Activated gamma-delta T cell treated with Interleukin-2 at 50 U/mL for 16 hours (primary cell): ENCODE data around the gene PXDC1.

Experiments used
- DNase-seq: peaks from one replicate; pipeline ENCODE4 v3.0.0-alpha.2; 2020

PXDC1 gene, protein sequence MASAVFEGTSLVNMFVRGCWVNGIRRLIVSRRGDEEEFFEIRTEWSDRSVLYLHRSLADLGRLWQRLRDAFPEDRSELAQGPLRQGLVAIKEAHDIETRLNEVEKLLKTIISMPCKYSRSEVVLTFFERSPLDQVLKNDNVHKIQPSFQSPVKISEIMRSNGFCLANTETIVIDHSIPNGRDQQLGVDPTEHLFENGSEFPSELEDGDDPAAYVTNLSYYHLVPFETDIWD

DNA sequence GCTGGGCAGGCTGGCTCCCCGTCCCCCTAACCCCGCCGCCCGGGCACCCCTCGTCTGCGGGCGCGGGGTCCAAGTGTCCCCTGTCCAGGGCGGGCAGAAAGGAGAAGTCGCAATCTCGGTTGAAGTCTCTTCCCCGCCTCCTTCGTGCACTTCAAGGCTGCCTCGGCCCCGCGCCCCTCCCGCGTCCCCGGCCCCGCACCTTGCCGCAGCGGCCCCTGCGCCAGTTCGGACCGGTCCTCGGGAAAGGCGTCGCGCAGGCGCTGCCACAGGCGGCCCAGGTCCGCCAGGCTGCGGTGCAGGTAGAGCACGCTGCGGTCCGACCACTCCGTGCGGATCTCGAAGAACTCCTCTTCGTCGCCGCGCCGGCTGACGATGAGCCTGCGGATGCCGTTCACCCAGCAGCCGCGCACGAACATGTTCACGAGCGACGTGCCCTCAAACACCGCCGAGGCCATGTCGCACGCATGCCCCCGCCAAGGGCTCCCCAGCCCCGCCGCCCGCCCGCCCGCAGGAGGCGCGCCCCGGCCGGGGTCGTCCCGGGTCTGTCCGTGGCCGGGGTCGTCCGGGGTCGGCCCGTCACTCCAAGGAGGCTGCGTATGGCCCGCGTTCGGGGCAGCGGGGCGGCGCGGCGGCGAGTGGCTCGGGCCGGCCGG lies at the start of gene PXDC1:
Gene PXDC1, minus strand, starts transcription at position 637 of the 653 bp plus-strand sequence. Its CDS starts 182 bp downstream, at position 455.
- DNase-seq = no peak

DNA sequence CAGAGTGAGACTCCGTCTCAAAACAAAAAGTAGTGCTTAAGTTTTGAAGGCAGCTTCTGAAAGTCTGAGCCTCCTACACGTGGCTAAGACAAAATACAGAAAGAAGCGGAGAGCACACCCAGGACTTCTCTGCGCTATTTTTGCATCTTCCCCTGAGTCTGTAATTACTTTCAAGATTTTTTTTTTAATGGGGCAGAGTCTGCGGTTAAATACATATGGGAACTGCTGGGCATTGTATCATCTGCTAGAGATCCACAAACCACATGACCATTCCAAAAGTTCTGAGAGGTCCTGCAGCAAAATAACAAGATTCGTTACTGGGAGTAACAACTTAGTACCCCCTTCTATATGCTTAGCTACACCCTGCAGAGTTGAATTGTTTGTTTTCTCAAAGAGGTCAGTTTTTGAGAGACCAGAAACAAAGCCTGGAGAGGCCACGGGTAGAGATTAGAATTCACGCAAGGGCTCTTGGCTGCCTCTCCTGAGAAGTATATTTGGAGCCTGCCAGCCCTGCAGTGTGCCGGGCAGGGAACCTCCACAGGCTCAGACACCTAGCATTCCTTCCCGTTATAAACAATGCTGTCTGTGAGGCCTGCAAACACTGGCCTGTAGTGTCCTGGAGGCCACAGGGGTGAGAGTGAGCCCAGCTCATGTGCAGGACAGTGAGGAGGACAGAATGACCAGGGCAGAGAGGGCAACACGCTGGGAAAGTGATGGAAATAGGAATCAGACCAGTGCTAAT lies 49.5 kb upstream of the PXDC1 start:
- DNase-seq = no peak

DNA sequence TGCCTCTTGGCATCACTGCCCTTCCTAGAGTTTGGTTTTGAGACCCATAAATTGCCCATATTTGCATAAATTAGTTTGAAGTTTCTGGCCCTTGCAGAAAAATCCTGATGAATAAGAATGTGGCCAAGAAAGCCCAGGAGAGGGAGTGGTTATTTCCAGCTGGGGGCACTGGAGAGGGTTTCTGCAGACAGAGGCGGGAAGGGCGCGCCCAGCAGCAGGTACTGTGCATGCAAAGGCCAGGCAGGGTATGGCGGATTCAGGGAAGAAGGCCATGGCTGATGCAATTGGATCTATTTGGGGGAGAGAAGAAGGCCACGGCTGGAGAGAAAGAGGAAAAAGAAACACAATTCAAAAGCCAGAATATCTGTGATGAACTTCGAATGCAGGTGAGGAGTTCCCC lies 48.2 kb upstream of the PXDC1 start:
- DNase-seq = no peak

DNA sequence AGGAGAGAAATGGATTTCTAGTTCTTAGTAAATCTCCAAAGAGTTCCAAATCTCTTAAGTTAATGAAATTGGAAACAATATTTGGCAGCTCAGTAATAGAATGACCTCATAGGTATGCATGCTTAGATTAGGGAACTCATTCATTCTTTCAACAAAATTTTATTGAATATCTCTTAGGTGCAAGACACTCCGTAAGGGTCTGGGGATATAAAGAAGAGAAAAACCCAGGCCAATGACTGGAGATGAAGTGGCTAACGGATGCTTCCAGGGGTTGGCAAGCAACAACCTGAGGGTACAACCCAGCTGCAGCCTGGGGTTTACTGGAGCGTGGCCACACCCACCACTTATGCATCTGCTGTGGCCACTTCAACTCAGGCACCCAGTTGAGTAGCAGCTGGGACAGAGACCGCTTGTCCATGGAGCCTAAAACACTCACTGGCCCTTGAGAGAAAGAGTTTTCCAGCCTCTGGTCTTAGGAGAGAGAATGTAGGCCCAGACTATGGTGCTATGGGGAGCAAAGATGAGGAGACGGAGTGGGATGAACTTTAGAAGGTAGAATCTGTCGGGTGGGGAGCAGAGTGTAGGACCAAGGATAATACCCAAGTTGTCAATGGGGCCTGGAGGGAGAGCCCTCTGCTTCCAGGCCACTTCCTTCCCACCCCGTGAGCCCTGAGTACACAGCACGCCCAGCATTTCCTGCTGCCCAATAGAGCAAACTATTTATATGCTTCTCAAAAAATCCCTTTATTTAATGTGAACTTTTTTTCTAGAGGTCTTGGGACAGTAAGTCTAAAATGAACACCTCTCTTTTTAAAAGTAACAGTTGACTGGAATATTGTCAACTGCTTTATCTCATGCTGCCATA lies 46.8 kb upstream of the PXDC1 start:
- no peak for DNase-seq

DNA sequence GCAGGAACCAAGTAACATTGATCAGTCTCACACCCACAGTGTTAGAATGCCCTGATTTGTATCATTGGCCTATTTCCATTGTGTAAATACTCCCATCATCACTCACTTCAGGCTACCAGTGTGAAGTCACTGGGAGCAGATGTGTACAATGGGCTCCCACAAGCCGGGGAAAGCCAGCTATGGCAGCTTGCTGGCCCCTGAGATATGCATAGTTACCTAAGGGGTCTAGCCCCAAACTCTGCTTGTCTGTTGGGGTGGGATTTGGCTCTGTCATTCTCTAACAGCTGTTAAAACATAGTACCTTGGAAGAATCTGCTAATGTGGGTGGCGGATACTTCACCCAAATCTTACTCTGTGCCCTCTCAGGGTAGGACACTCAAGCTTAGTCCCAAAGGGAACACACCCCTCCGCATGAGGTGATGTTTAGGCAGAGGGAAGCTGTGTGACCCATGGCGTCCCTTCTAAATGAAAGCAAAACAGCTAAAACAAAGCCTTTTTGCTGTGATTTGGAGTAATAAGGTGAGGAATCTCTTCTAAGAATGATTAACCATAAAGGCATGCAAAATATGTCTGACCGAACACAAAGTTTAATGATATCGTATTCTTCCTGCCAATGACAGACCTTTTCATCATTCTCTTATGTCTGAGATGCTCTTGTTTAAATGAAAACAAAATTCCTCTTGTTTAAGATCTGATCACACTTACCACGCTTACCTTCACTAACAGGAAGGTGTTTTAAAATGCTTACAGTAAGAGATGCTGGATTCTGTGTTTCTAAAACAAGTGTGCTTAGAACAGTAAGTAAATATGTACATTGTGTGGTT lies 45.9 kb upstream of the PXDC1 start:
- no peak for DNase-seq

DNA sequence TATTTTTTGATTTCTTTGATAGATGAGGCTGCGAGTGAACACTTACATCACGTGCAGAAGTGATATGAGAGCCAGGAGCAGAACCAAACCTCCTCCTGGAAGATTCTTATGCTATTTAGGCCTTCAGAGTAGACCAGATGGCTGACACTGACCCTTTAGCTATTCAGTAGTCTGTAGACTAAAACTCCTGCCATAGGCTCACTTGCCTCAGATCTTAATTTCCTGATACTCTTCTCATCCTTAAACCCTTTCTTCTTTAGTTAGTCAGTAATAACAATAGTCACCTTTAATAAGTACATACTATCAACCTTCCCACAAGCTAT lies 45.2 kb upstream of the PXDC1 start:
- no peak for DNase-seq

DNA sequence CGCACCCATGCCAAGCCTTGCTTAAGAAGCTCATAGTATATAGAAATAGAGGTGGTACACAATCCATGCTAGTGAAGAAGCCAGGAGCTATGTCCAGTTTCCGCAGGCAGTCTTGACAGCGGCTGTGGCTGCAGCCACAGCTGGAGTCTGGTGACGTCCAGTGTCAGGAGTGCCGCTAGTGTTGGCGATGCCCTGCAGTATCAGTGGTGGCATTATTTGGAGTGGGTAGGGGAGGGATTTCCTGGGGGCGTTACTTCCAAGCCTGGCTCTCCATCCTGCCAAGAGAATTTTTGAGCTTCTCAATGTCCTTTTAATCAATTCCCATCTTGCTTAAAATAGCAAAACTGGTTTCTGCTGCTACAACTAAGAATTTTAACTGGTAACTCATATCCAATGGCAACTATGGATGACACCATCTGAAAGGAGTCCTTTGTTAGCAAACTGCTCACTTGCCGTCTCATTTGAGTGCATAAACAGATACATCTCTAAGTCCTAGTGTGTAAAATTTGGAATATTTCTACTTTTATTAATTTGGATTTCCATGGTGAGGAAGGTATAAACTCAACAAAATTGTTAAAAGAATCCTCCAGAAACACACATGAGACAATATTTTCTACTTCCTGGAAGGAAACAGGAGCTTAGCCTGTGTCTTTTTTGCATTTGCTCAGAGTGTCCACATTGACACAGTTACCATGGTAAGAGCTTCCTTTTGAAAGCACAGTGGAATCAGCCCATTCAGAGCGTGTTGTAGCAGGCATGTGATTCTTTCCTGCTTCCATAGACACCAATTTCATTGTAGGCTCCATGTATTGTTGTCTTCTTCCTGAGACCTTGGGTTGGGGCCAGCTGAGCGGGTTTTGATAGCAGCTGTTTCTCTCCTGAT lies 44.6 kb upstream of the PXDC1 start:
- no peak for DNase-seq

DNA sequence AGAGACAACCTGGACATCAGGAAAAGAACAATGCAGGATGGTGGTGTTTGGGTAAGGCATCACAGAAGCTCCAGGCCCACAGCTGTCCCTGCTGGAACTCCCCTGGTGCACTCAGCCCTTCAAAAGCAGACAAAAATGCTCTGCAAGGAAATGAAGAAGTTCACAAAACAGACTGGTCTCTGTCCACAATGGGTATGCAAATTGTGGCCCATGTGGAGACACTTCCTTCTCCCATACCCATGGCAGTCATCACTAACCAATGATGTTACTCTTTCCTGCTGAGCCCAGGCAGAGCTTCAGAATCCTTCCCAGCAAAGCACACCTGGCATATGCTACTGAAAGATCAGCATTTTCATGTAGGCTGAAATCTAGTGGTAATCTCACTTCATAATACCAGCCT lies 42.6 kb upstream of the PXDC1 start:
- no peak for DNase-seq

DNA sequence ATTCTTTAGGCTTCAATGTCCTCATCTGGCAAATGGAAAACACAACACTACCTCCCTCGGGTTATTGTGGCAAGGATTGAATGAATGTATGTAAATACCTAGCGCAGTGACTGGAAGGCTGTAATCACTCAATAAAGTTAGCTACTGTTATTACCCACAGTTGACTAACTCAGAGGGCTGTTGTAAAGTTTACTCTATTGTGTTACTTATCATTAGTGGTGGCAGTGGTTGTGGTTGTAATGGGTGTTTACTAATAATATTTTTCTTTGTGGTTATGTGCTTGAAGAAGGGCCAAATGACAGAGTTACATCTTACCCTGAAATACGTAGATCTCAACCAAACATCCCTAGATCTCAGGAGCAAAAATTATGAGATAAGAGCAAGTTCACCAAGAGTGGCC lies 42.0 kb upstream of the PXDC1 start:
- DNase-seq = no peak

DNA sequence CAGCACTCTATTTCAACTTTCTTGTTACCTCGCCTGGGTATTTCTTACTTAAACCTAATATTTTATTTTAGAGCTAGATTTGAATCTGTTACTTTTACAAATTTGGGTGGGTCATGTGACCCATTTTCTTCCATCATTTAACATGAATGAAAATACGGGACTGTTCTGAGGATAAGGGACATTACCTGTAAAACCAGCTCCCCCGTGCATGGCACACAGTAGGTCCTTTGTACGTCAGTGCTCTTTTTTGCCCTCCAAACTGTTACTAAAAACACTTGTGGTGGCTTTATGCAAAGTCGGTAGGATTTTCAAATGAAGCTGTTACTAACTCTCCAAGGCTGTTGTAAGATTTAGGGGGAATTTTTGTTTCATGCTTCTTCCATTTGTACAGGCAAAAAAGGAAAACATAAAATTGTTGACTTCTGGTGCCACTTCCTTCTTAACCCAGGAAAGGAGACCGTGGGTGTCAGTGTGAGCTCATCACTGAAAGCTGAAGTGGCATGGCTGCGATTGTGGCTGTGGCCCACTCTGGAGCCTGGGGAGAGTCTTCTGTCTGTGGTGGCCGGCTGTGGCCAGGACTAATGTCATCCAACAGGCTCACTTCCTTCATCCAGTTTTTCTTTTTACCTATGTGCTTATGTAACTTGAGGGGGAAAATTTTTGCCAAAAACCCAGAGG lies 40.2 kb upstream of the PXDC1 start:
- no peak for DNase-seq

DNA sequence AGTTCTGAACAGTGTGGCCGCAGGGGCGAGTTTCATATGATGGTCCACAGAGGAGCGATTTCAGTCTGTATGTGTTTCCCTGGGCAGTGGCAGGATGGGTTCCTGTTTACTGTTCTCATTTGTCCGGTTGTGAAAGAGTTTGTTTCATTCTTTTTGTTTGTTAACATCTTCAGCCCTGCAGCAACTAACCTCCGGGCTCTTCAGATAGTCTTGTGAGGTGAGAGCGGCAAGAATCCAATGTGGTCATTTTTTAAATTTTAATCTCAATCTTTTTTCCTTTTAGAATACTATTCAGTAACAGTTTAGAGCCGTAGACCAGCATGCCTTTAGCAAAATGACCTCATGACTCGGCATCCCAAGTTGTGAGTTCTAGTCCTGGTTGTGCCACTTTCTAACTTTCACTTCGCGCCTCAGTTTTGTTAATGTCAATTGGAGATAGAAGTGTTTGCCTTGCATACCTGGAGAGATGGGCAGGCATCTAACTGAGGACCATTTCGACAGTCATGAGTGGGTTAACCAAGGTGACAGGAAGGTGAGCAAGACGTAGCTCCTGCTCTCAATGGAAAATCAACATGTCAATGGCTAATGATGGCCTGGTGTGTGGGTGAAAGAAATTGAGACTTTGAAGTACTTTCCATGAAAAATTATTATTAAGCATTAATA lies 38.5 kb upstream of the PXDC1 start:
- no peak for DNase-seq

DNA sequence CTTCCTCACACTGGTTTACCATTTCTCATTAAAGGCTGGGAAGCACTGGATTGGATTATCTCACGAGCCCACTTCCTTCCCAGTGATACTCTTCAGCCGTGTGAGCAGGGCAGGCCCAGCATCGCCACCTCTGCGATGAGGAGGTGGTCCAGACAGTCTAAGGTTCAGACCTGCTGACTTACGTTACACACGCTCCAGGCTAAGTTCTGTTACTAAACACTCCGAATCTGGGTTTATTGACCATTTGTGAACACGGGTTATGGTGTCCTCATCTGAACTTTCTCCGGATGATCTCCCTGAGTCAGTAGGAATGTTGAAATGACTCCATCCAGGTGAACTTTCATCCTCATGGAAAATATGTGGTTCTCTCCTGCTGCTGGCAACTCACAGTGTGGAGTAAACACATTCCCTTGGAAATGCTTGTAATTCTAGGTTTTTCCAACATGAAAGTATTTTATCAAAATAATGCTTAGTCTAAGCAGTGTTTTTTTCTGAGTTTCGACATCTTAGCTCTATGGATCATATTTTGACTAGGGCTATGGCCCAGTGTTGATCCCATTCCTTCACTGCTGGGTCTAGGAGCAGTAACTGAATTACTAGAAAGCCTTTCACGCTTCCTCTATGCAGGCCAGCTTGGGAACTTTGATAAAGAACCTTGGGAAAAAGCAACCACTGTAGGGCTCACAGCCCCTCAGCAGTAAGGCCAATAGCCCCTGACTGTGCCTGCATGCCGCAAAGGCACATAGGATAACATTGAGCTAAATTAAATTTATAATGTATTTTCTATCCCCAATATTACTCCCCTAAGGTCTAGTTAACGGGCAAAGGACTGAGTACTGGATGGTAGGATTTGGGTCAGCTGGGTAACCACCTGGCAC lies 37.7 kb upstream of the PXDC1 start:
- DNase-seq = no peak

DNA sequence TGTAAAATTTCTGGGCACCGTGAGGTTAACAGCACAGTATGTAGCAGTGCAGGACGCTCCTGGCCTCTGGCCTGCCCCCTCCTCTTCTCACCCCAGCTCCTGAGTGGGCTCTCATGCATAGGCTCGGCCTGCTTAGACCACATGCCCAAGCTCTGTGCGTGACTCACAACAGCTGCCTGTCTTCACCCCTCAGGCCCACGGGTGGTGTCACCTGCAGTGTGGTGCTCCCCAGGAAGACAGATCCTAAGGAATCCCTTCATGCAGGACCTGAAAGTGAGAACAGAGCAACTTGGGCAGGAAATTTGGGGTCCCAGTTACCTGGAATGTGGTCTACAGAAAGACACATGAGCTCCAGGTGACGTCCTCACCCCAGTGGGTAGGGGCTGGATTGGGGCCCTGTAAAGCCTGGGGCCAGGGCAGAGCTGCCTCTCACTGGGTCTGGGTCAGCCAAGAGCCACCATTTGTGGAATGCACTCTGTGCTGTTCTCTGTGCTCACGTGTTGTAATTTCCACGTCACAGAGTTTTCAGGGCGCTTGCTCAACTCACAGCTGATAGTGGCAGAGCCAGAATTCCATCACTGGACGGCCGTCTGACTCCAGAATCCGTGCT lies 37.0 kb upstream of the PXDC1 start:
- DNase-seq = no peak

DNA sequence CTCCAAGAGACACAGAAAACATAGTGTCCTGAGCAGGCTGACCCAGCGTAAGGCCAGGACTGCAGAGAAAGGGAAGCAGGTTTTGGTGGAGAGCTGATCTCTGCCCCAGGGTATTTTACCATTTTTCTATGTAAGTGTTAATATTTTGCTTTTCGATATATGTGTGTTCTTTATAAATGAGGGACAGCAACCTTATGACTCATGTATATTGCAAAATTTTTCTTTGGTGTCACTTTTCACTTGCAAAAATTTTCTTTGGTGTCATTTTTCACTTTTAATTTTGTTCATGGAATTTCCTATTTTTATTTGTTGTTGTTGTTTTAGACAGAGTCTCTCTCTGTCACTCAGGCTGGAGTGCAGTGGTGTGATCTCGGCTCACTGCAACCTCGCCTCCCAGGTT lies 34.6 kb upstream of the PXDC1 start:
- DNase-seq = no peak

DNA sequence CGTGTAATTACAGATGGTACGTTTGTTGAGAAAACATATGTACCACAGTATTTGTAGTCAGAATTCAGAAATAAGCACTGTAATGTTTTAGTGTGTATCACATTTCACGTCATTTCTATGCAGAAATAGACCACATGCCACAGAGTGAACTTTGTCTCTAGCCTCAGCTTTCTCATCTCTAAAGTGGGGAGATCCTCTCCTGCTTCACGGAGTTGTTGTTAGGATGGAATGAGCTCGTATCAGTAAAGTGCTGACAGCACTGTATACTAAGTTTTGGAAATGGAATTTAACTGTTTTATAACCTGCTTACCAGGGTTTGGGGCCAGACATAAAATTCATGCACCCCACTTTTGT lies 34.2 kb upstream of the PXDC1 start:
- DNase-seq = no peak

DNA sequence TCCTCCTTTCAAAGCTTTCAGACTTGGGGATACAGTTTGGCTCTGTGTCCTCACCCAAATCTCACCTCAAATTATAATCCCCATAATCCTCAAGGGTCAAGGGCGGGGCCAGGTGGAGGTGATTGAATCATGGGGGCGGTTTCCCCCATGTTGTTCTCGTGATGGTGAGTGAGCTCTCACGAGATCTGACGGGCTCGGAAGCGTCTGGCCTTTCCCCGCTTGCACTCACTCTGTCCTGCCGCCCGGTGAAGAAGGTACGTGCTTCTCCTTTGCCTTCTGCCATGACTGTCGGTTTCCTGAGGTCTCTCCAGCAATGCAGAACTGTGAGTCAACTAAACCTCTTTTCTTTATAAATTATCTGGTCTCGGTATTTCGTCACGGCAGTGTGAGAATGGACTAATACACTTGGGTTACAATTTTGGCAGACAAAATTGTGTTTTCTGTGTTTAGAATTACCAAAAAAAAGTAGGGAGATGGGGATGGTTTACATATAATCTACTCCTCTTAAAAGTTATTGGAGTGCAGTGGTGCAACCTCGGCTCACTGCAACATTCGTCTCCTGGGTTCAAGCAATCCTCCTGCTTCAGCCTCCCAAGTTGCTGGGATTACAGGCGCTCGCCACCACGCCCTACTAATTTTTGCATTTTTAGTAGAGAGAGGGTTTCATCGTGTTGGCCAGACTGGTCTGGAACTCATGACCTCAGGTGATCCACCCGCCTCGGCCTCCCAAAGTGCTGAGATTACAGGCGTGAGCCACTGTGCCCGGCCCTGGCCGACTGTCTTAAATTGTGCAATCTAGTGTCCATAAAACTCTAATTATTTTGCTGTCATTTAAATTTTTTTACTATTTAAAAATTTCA lies 33.6 kb upstream of the PXDC1 start:
- DNase-seq = no peak

DNA sequence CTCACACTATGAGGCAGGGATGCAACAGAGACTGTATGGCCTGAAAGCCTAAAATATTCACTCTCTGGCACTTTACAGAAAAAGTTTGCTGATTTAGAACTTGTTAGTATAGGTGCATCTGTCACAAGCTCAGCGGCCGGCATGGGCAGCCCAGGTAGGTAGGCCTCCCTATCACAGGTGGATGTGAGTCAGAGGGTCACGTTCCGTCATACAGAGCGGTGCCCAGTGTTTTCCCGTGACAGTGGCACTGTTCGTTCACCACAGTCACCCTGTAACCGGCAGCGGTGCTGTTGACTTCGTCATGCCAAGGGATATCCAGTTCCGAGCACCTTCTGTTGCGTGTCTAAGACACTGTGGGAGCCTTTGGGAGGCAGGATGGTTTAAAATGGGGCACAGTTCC lies 32.9 kb upstream of the PXDC1 start:
- no peak for DNase-seq
